Neural crest cell (in vitro differentiated cells): ENCODE measurements around the gene OR10P1. TPM values are rescaled to one million over a fixed set of nuclear protein-coding genes. Genes with fewer than 3 reads are reported as not detected.

Experiments used
- DNase-seq: peaks from one replicate; pipeline ENCODE4 v3.0.0; 2021; ENCODE audit warnings: low read depth, mixed read lengths, low spot score
- H3K27ac Mint-ChIP-seq: one replicate; pipeline ENCODE4 v1.8.0; 2021; ENCODE audit warnings: mild to moderate bottlenecking, mixed read lengths; ENCODE audit not compliant: unreplicated experiment
- H3K27me3 Mint-ChIP-seq: 2 replicates; pipeline ENCODE4 v1.8.0; 2021; ENCODE audit warnings: low read depth, mild to moderate bottlenecking, mixed read lengths
- H3K36me3 Mint-ChIP-seq: 2 replicates; pipeline ENCODE4 v1.8.0; 2021; ENCODE audit warnings: low read depth, mild to moderate bottlenecking, mixed read lengths
- H3K4me1 Mint-ChIP-seq: 2 replicates; pipeline ENCODE4 v1.8.0; 2021; ENCODE audit warnings: mixed read lengths
- H3K4me3 Mint-ChIP-seq: one replicate; pipeline ENCODE4 v1.8.0; 2021; ENCODE audit warnings: mild to moderate bottlenecking, mixed read lengths
- H3K9me3 Mint-ChIP-seq: 2 replicates; pipeline ENCODE4 v1.8.0; 2021; ENCODE audit warnings: mixed read lengths
- total RNA-seq: library from RNA; stranded (reverse); gene quantifications from 2 replicates; pipeline ENCODE4 v1.2.1, GENCODE V29; 2021
- TF ChIP-seq, protein P1 (sequence below): fragments of 200-600 bp; sonication (generic); conservative IDR thresholded peaks from 2 replicates; pipeline ENCODE4 v1.5.0; 2021; ENCODE audit warnings: antibody characterized with exemption, mild to moderate bottlenecking

OR10P1 gene
- total RNA-seq, 1 donor from 2014 or later, result not detected

DNA sequence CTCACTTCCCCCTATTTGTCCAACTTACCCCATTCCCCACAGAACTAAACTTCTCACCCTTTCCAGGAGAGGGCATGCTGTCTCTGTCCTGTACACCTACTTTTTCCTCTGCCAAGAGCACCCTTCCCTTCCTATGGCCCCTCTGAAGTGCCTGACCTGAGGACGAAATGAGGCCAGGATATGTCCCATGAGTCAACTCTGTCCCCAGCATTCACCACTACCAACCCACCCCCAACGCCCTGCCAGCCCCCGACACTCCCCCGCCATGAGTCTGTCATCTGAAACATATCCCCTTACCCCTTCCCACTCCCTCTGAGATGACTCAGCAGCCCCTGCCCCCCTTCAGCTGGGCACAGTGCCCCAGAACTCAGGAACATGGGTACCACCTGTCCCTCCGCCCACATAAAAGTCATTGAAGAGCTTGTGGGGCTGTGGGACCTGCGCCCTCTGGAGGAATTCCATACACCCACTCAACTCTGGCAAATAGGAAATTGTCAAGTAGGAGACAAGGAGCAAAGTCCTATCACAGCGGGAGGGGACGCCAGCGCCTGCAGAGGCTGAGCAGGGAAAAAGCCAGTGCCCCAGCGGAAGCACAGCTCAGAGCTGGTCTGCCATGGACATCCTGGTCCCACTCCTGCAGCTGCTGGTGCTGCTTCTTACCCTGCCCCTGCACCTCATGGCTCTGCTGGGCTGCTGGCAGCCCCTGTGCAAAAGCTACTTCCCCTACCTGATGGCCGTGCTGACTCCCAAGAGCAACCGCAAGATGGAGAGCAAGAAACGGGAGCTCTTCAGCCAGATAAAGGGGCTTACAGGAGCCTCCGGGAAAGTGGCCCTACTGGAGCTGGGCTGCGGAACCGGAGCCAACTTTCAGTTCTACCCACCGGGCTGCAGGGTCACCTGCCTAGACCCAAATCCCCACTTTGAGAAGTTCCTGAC, 44.7 kb downstream of the OR10P1 start:
- TF ChIP-seq, protein P1, sequence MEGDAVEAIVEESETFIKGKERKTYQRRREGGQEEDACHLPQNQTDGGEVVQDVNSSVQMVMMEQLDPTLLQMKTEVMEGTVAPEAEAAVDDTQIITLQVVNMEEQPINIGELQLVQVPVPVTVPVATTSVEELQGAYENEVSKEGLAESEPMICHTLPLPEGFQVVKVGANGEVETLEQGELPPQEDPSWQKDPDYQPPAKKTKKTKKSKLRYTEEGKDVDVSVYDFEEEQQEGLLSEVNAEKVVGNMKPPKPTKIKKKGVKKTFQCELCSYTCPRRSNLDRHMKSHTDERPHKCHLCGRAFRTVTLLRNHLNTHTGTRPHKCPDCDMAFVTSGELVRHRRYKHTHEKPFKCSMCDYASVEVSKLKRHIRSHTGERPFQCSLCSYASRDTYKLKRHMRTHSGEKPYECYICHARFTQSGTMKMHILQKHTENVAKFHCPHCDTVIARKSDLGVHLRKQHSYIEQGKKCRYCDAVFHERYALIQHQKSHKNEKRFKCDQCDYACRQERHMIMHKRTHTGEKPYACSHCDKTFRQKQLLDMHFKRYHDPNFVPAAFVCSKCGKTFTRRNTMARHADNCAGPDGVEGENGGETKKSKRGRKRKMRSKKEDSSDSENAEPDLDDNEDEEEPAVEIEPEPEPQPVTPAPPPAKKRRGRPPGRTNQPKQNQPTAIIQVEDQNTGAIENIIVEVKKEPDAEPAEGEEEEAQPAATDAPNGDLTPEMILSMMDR, result peak; percentile 43
- DNase-seq, result peak; percentile 32
- Mint-ChIP-seq H3K27me3 (peaks cover 5% of the 10 kb centered on the region), H3K4me1 (peaks cover 17% of the 10 kb centered on the region), H3K36me3 (no peaks in the 10 kb centered on the region), H3K4me3 (peak overlapping the region; percentile 69), H3K27ac (no peak overlapping the region), H3K9me3 (no peaks in the 10 kb centered on the region)

- TF ChIP-seq, protein P1, result no peak
- DNase-seq, result no peak
- Mint-ChIP-seq H3K4me3 (no peak overlapping the region), H3K4me1 (peaks cover 17% of the 10 kb centered on the region), H3K9me3 (no peaks in the 10 kb centered on the region), H3K27ac (no peak overlapping the region), H3K36me3 (peaks cover 4% of the 10 kb centered on the region), H3K27me3 (peaks cover 5% of the 10 kb centered on the region)
Observed at GRCh38 chr12:55682087-55682796, 45.5 kb downstream of the OR10P1 start.

- no peak overlapping the region for H3K4me3 Mint-ChIP-seq
- TF ChIP-seq, protein P1, result no peak
- peaks cover 17% of the 10 kb centered on the region for H3K4me1 Mint-ChIP-seq
- peaks cover 5% of the 10 kb centered on the region for H3K27me3 Mint-ChIP-seq
- peaks cover 4% of the 10 kb centered on the region for H3K36me3 Mint-ChIP-seq
- no peaks in the 10 kb centered on the region for H3K9me3 Mint-ChIP-seq
- DNase-seq, result no peak
- no peak overlapping the region for H3K27ac Mint-ChIP-seq
Observed at GRCh38 chr12:55683676-55684075, 47.0 kb downstream of the OR10P1 start.

DNA sequence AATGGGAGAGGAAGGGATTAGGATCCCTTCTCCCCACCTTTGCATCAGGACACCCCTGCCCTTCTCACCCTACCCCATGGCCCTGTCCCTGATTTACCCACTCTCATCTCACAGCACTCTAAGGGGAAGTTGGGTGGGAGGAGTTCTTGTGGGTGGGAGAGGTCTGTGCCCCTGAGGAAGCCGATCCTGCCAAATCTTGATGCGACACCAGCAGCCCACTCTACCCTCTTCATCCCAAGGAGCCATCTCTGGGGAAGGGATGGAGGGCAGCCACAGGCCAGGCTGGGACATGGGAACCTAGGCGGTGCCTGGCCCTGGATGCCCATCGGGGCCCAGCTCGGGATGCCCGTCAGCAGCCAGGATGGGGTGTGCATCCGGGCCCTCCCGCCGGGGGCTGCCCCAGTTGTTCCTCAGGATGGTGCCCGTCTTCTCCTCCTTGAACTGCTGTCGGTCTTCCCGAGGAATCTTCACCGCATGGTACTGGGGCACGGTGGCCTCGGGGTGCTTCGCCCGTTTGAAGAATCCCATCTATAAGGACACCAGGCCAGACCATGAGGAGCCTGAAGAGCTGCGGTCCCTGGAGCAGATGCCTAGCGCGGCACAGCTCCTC, 48.2 kb downstream of the OR10P1 start:
- TF ChIP-seq, protein P1, result no peak
- Mint-ChIP-seq H3K4me1 (peaks cover 17% of the 10 kb centered on the region), H3K27me3 (peaks cover 5% of the 10 kb centered on the region), H3K4me3 (no peak overlapping the region), H3K27ac (no peak overlapping the region), H3K36me3 (peaks cover 4% of the 10 kb centered on the region), H3K9me3 (no peaks in the 10 kb centered on the region)
- no peak for DNase-seq

DNA sequence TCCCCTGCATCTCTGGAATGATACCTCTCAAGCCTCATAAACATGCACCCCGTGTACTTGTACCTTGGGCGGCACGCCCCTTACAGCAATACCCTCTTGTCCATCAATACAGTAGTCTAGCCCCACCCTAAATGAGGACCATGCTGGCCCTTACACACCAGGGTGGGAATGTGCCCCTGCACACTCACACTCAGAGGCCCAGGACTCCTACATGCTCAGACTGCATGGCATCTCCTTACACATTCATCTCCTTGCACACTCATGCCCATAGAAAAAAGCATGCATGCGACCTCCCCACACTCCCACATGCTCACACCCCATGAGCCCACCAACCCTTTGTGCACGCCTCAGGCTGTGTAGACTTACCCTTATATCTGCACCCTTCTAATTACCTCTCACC, 49.0 kb downstream of the OR10P1 start:
- TF ChIP-seq, protein P1, result no peak
- Mint-ChIP-seq H3K4me3 (no peak overlapping the region), H3K27me3 (peaks cover 4% of the 10 kb centered on the region), H3K4me1 (peaks cover 17% of the 10 kb centered on the region), H3K9me3 (no peaks in the 10 kb centered on the region), H3K36me3 (peaks cover 4% of the 10 kb centered on the region), H3K27ac (no peak overlapping the region)
- DNase-seq, result no peak
